ENCODE data around the gene SH2D4B.

The SH2D4B gene

GRCh38 chr10:80544316-80544953, 6.7 kb downstream of the SH2D4B start:
- DNase-seq (ENCODE audit: low read depth) = no peak

- DNase-seq (ENCODE audit: low read depth) = no peak
Measured at GRCh38 chr10:80545258-80545881, 7.7 kb downstream of the SH2D4B start.

GRCh38 chr10:80552151-80552646, 14.5 kb downstream of the SH2D4B start:
- no peak for DNase-seq (ENCODE audit: low read depth)

- no peak for DNase-seq (ENCODE audit: low read depth)
Measured at GRCh38 chr10:80553436-80553835, 15.7 kb downstream of the SH2D4B start.

GRCh38 chr10:80554050-80554449, 16.3 kb downstream of the SH2D4B start:
- DNase-seq (ENCODE audit: low read depth) = no peak

- DNase-seq (ENCODE audit: low read depth) = no peak
Measured at GRCh38 chr10:80555415-80555814, 17.7 kb downstream of the SH2D4B start.

GRCh38 chr10:80561950-80562349, 24.2 kb downstream of the SH2D4B start:
- DNase-seq (ENCODE audit: low read depth) = no peak

GRCh38 chr10:80567292-80567691, 29.6 kb downstream of the SH2D4B start:
- no peak for DNase-seq (ENCODE audit: low read depth)

- DNase-seq (ENCODE audit: low read depth) = no peak
Measured at GRCh38 chr10:80569131-80569895, 31.6 kb downstream of the SH2D4B start.

GRCh38 chr10:80571352-80571751, 33.6 kb downstream of the SH2D4B start:
- DNase-seq (ENCODE audit: low read depth) = no peak

- DNase-seq (ENCODE audit: low read depth) = no peak
Measured at GRCh38 chr10:80579181-80579763, 41.6 kb downstream of the SH2D4B start.

GRCh38 chr10:80579849-80580637, 42.3 kb downstream of the SH2D4B start:
- no peak for DNase-seq (ENCODE audit: low read depth)

- DNase-seq (ENCODE audit: low read depth) = no peak
Measured at GRCh38 chr10:80580638-80581468, 43.2 kb downstream of the SH2D4B start.

- no peak for DNase-seq (ENCODE audit: low read depth)
Measured at GRCh38 chr10:80581469-80581835, 43.8 kb downstream of the SH2D4B start.

- no peak for DNase-seq (ENCODE audit: low read depth)
Measured at GRCh38 chr10:80582286-80582960, 44.7 kb downstream of the SH2D4B start.

- DNase-seq (ENCODE audit: low read depth) = no peak
Measured at GRCh38 chr10:80583685-80584084, 46.0 kb downstream of the SH2D4B start.

- no peak for DNase-seq (ENCODE audit: low read depth)
Measured at GRCh38 chr10:80585812-80586211, 48.1 kb downstream of the SH2D4B start.

GRCh38 chr10:80588546-80588945, 50.8 kb downstream of the SH2D4B start:
- DNase-seq (ENCODE audit: low read depth) = no peak

- no peak for DNase-seq (ENCODE audit: low read depth)
Measured at GRCh38 chr10:80589726-80590373, 52.1 kb downstream of the SH2D4B start.

GRCh38 chr10:80590585-80591125, 53.0 kb downstream of the SH2D4B start:
- no peak for DNase-seq (ENCODE audit: low read depth)

Data from GM04504 (cell line).